ELF-1 (cell line): ENCODE measurements around the gene MMP17.

Source experiments
- DNase-seq: peaks from one replicate; pipeline ENCODE4 v3.0.0-alpha.2; 2016; ENCODE audit warnings: low read depth, low spot score

The MMP17 gene

DNA sequence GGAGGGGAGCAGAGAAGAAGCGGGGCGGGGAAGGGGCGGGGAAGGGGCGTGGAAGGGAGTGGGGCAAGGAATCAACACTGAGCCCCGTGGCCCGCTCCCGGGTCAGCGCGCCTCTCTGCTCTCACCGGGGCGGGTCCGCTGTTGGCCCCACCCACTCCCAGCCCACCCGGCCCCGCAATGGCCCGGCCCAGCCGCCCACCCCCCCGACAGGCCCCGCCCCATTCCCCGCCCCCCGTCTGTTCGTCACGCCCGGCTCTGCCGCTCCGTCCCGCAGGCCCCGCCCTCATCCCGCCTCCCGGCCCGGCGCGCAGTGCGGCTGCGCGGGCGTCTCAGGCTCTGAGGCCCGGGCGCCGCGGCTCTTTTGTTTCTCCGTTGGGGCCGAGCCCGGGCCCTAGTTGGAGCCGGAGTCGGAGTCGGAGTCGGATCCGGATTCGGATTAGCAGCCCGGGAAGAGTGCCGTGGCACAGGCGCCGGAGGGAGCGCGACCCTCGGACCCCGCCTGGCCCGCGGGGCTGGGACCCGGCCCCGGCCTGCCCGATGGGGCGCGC is 66.2 kb downstream of the MMP17 start, which contains the start of gene ULK1:
Gene ULK1, plus strand, starts transcription at position 310 of the 548 bp plus-strand sequence. CDS start 380 bp downstream, outside the sequence.
- peak; percentile 88 for DNase-seq

DNA sequence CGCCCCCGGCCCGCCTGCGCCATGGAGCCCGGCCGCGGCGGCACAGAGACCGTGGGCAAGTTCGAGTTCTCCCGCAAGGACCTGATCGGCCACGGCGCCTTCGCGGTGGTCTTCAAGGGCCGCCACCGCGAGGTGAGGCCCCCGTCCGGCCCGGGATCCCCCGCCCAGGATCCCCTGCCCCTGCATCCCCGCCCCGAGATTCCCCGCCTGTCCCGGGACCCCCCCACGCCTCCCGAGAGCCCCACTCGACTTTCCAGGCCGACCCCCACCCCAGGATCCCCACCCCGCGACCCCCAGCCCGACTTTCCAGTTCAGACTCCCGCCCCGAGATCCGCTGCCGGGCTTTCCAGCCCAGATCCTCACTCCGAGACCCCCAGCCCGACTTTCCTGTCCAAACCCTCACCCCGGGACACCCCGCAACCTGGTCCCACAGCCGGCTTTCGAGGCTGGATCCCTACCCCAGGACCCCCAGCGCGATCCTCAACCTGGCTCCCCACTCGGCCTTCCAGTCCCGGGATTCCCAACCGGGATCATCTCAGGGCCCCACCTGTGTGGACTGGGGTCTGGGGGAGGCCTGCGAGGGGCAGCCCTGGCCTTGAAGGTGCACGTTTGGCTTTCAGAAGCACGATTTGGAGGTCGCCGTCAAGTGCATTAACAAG is 66.9 kb downstream of the MMP17 start:
- no peak for DNase-seq

- no peak for DNase-seq
Observed at GRCh38 chr12:131895640-131896079, 67.5 kb downstream of the MMP17 start.

DNA sequence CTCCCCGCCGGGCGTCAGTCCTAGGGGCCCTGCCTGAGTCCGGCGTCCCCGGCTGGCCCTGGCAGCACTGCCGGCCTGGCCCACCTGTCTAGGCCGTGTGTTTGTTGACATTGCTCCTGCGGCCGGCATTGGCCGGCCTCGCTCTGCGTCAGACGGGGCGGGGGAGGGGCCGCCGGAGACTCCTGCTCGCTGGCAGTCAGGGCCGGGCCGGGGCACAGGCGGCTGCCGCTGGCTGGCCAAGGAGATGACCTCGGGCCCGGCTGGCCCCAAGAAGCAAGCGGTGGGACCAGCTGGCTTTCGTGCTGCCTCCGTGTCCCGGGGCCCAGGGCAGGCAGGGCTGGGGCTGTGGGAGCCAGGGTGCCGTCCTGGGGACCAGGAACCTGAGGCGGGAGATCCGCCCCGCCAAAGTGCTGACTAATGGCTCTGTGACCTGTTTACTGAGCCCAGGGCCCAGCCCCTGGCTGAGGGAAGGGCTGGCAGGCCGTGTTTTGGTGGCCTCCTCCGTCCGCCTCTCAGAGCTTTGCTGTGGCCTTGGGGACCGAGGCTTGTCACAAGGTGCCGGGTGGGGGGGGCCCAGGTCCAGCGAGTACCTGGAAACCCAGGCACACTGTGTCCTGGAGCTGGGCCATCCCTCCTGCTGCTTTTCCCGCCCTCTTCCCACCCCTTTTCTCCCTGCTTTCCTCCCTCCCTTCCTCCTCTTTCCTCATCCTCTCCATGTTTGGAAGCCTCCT is 68.1 kb downstream of the MMP17 start:
- peak; percentile 97 for DNase-seq

DNA sequence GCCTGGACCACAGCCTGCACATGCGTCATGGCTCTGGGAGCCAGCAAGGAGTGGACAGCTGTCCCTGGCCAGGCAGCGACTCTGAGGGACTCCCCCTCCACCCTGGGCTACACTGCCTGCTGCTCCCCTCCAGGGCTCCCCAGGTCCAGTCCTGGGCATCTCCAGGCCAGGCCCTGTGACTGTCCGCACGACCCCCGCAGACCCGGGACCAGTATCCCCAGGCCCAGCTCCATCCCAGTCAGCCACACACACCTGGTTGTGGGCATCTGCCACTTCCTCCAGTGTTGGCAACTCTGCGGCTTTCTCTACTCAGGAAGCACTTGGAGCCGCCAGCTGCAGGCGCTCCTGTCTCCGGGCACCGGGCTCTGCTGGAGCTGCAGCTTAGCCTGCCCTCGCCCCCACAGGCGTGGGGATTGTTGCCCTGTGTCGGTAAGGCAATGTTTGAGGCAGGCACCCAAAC is 68.6 kb downstream of the MMP17 start:
- no peak for DNase-seq

DNA sequence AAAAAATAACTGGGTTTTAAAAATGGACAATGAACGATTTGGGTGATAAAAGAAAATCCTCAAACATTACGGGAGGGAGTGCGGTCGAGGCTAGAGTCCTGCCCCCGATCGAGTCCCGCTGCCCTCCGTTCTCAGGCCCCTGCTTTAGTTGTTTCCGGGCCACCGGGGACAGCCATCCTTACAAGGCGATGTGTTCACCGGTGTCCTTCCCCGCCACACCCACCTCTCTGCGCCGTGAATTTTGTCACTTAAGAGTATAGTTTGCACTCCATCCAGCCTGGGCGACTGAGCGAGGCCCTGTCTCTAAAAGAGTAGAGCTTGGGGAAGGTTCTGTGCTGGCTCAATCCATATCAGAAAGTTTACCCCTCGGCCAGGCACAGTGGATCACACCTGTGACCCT is 69.1 kb downstream of the MMP17 start:
- no peak for DNase-seq

- DNase-seq = no peak
Observed at GRCh38 chr12:131897875-131898274, 69.7 kb downstream of the MMP17 start.

DNA sequence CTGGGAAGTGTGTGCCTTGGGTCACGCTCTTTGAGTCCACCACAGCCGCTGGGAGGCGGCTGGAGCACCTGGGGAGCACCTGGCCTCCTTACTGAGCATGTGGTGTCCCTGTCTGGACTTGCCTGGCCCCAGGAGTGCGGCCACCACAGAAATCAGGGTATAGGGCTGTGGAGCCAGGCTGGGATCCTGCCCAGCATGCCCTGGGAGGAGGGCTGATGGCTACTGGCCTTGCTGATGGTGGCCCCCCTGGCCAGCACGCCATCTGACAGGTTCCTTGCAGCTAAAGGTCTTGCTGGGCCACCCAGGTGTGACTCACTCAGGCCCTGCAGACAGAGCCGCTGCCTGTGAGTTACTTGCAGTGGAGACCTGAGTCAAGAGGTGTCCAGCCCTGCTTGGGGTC is 72.2 kb downstream of the MMP17 start:
- no peak for DNase-seq
